ENCODE results near the gene ELAPOR1.
"Not testable (repeated sequence)": the region's sequence is repeated elsewhere in the genome, so short reads cannot be mapped to it uniquely, and the experiment has no call there.

The ELAPOR1 gene

DNA sequence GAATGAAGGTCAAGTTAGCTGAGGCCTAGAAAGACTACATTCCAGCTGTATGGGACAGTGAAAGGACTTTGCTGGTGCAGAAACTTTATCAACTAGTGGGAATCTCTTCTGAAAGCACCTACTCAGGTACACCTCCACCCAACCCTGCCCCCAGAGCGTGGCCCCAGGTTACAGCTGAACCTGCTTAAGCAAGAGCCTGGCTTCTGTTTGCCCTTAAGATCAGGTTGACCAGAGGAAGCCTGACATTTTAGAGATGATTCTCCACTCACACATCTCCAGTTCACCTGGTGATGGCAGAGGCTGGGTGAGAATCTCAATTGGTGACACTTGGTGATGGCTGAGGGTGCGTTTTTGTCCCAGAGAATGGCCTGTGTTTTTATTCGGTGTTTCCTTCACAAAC, 24.0 kb downstream of the ELAPOR1 start:
- TF ChIP-seq, protein P1, sequence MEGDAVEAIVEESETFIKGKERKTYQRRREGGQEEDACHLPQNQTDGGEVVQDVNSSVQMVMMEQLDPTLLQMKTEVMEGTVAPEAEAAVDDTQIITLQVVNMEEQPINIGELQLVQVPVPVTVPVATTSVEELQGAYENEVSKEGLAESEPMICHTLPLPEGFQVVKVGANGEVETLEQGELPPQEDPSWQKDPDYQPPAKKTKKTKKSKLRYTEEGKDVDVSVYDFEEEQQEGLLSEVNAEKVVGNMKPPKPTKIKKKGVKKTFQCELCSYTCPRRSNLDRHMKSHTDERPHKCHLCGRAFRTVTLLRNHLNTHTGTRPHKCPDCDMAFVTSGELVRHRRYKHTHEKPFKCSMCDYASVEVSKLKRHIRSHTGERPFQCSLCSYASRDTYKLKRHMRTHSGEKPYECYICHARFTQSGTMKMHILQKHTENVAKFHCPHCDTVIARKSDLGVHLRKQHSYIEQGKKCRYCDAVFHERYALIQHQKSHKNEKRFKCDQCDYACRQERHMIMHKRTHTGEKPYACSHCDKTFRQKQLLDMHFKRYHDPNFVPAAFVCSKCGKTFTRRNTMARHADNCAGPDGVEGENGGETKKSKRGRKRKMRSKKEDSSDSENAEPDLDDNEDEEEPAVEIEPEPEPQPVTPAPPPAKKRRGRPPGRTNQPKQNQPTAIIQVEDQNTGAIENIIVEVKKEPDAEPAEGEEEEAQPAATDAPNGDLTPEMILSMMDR (IDR thresholded peaks at IDR 0.05; ENCODE audit: extremely low read depth, missing control alignments): no peak
- DNase-seq (ENCODE audit: low spot score): no peak

DNA sequence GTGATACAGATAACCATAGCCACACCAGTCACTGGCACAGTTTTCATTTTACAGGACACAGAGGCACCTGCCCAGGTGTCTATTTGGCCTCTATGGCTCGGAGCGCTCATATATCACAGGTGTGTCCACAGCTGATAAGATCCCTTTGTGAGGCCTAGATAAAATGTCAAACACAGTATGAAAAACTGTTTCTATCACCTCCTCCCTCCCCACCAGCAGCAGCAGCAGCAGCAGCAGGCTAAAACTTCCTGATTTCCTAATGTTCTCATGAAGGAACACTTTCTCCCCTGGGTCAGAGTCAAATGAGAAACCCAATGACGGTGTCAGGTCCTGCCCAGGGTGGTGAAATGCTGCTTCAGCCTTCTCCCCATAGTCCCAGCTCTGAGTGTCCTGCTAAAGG, 24.4 kb downstream of the ELAPOR1 start:
- DNase-seq (ENCODE audit: low spot score): no peak
- TF ChIP-seq, protein P1 (IDR thresholded peaks at IDR 0.05; ENCODE audit: extremely low read depth, missing control alignments): no peak

DNA sequence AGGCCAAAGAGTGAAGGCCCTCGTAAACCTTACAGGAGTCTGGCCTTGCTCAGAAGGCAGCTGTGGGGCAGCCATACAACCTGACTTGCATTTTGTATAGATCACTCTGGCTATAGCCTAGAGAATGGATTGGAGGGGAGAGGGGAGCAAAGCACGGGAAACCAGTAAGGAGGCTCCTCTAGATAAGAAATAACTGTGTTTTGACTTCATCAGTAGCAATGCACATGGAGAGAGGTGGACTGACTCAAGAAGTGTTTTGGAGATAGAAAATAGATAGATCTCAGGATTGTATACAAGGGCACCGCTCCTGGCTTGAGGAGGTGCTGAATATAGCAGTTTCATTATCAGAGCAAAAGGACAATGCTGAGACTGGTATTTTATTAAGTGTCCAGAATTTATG, 26.5 kb downstream of the ELAPOR1 start:
- DNase-seq (ENCODE audit: low spot score): no peak
- TF ChIP-seq, protein P1 (IDR thresholded peaks at IDR 0.05; ENCODE audit: extremely low read depth, missing control alignments): no peak

DNA sequence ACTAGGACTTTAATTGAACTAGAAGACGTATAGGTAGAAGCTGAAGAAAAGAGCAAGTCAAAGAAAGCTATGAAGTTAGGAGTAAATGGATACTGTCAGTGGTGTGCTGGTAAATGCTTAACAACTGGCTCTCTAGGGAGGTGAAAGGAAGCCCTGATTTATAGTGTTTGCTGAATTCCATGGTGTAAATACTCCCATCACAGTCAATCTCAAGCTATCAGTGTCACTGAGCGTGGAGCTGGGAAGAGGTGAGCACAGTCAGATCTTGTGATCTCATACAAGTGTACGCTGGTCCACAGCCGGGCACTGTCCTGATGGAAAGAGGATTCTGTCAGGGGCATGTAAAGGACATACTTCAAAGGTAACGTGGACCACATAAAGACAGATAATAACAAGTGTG, 28.3 kb downstream of the ELAPOR1 start:
- TF ChIP-seq, protein P1 (IDR thresholded peaks at IDR 0.05; ENCODE audit: extremely low read depth, missing control alignments): no peak
- no peak for DNase-seq (ENCODE audit: low spot score)

DNA sequence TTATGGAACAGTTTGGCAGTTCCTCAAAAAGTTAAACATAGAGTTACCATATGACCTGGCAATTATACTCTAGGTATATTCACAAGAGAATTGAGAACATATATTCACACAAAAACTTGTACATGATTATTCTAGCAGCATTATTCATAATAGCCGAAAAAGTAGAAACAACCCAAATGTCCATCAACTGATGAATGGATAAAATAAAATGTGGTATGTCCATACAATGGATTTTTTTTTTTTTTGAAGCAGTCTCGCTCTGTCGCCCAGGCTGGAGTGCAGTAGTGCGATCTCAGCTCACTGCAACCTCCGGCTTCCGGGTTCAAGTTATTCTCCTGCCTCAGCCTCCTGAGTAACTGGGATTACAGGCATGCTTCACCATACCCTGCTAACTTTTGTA, 28.8 kb downstream of the ELAPOR1 start:
- not testable (repeated sequence) for DNase-seq (ENCODE audit: low spot score)

DNA sequence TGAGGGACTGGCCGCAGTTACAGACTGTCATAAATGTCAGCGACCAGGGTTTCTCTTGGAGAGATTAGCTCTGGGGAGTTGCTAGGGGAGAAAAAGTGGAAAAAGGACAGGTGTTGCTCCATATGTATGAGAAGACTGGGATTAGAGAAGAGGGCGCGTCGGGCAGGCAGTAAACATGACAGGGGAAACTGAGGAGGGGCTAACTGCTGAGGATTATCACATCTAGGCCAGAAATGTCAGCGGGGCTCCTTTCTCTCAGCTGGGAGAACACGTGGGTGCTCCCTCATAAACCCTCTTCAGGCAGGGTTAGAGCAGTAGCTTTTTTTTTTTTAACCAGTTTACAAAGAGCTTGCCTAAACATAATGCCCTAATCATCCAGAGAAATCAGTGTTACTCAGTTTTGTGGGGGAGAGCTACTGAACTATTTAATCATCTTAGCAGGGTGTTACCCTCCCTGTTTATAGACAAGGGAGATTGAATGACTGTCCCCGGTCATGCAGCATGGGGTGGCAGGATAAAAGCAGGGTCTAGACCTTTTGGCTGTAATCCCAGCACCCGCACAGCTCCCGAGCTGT, 35.2 kb downstream of the ELAPOR1 start:
- TF ChIP-seq, protein P1 (IDR thresholded peaks at IDR 0.05; ENCODE audit: extremely low read depth, missing control alignments): no peak
- DNase-seq (ENCODE audit: low spot score): no peak

DNA sequence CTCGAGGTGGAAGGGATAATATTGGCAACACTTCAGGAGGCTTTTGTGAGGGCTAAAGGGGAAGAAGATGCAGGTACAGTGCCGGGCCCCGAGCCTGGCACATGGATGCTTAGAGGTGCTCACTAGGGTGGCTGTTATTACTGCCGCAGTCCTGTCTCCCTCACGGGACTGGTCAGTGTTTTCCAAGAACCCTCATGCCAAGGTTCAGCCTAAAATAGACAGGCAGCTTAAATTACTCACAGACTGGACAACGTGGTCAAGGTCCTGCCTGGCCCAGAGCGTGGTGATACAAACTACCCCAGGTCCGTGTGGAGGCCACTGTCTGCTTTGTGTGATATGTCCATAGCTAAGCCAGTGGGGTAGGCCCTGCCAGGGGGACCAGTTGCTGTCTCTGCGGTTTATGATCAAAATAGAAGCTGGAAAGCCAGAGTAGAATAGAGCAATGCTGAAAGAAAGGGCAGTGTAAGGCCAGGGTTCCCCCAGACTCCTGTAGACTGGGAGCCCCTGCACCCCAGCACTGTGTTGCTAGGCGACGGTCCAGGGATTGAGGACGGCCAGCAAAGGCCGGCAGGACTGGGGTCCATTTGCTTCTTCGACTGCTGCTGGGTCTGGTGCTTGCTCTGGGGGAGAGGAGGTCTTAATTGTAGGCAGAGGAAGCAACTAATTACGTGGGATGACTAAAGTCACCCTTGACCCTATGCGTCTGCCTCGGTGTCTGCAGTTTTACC, 36.1 kb downstream of the ELAPOR1 start:
- DNase-seq (ENCODE audit: low spot score): no peak
- TF ChIP-seq, protein P1 (IDR thresholded peaks at IDR 0.05; ENCODE audit: extremely low read depth, missing control alignments): no peak
